Measurements from ENCODE around the gene IPO9.
A peak's percentile ranks its signal among the peaks of the same experiment; 100 is the strongest.

The IPO9 gene

DNA sequence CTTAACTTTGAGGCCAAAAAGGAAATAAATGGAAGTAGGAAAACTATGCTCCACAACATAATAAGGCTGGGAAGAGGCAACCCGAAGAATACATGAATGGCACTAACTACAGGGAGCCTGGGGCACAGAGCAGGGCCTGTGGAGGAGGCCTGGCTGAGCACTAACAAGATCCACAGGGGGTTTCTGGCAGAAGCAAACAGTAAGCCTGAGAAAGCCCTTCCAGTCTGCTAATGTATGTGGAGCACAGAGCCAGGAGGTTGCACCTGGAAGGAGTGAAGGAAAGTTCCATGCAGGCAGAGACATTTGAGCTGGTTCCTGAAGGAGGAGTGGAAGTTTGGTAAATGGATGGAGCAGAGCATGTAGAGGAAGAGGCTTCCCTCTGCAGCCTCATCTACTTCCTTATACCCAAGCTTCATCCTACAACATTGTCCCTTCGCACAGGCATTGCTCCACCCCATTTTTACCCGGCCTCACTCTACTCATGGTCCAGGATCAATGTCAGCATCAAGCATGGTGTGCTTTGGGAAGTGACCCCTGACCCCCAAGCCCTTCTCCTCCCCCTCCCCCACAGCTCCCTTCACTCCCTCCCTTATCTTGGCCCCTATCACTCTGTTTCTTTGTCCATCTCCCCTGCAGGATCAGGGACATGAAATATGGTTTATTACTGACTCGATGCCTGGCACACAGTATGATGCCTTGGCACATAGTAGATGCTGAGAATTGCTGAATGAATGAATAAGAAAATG lies 83.0 kb downstream of the IPO9 start:
- peaks cover 7% of the 10 kb centered on the region for H3K4me1 ChIP-seq
- H3K4me2 ChIP-seq (ENCODE audit: low read length): no peak overlapping the region

DNA sequence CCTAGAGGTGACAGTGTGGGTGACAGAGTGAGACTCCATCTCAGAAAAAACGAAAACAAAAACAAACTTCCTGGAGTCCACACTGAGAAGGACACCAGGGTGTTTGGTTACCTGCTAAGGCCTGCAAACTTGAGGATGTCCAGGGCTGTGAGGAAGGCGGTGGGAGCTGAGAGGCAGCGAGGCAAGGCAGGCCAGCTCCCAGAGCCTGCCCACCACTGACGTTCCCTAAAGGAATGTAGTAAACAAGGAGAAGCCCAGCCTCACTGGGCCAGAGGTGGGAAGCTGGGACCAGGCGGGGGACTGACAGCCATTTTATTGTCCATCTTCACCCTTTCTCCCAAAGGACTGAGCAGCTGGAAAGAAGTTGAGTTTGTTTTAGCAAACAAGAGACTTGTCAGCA lies 83.9 kb downstream of the IPO9 start:
- Histone ChIP-seq H3K27ac (no peak overlapping the region), H3K4me3 (ENCODE audit: low read depth, low read length) (no peak overlapping the region), H3K9ac (no peak overlapping the region), H3K79me2 (no peaks in the 10 kb centered on the region), H3K36me3 (ENCODE audit: control insufficient read depth, insufficient read depth, low read length) (no peaks in the 10 kb centered on the region), H3K4me2 (ENCODE audit: low read length) (no peak overlapping the region), H3K9me3 (ENCODE audit: control insufficient read depth, low read length) (no peaks in the 10 kb centered on the region), H3K27me3 (ENCODE audit: control insufficient read depth, insufficient read depth, low read length) (no peaks in the 10 kb centered on the region), H3K4me1 (peaks cover 10% of the 10 kb centered on the region), H2AFZ (no peak overlapping the region)
- TF ChIP-seq, protein P1, sequence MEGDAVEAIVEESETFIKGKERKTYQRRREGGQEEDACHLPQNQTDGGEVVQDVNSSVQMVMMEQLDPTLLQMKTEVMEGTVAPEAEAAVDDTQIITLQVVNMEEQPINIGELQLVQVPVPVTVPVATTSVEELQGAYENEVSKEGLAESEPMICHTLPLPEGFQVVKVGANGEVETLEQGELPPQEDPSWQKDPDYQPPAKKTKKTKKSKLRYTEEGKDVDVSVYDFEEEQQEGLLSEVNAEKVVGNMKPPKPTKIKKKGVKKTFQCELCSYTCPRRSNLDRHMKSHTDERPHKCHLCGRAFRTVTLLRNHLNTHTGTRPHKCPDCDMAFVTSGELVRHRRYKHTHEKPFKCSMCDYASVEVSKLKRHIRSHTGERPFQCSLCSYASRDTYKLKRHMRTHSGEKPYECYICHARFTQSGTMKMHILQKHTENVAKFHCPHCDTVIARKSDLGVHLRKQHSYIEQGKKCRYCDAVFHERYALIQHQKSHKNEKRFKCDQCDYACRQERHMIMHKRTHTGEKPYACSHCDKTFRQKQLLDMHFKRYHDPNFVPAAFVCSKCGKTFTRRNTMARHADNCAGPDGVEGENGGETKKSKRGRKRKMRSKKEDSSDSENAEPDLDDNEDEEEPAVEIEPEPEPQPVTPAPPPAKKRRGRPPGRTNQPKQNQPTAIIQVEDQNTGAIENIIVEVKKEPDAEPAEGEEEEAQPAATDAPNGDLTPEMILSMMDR (IDR thresholded peaks at IDR 0.05): no peak

More for the DNA sequence above, 83.0 kb downstream of the IPO9 start:
- TF ChIP-seq, protein P1 (IDR thresholded peaks at IDR 0.05): no peak
- H3K79me2 ChIP-seq: no peaks in the 10 kb centered on the region
- no peak overlapping the region for H2AFZ ChIP-seq
- no peak overlapping the region for H3K4me3 ChIP-seq (ENCODE audit: low read depth, low read length)
- H3K9me3 ChIP-seq (ENCODE audit: control insufficient read depth, low read length): no peaks in the 10 kb centered on the region
- H3K27me3 ChIP-seq (ENCODE audit: control insufficient read depth, insufficient read depth, low read length): no peaks in the 10 kb centered on the region
- H3K9ac ChIP-seq: no peak overlapping the region
- no peaks in the 10 kb centered on the region for H3K36me3 ChIP-seq (ENCODE audit: control insufficient read depth, insufficient read depth, low read length)
- no peak overlapping the region for H3K27ac ChIP-seq

DNA sequence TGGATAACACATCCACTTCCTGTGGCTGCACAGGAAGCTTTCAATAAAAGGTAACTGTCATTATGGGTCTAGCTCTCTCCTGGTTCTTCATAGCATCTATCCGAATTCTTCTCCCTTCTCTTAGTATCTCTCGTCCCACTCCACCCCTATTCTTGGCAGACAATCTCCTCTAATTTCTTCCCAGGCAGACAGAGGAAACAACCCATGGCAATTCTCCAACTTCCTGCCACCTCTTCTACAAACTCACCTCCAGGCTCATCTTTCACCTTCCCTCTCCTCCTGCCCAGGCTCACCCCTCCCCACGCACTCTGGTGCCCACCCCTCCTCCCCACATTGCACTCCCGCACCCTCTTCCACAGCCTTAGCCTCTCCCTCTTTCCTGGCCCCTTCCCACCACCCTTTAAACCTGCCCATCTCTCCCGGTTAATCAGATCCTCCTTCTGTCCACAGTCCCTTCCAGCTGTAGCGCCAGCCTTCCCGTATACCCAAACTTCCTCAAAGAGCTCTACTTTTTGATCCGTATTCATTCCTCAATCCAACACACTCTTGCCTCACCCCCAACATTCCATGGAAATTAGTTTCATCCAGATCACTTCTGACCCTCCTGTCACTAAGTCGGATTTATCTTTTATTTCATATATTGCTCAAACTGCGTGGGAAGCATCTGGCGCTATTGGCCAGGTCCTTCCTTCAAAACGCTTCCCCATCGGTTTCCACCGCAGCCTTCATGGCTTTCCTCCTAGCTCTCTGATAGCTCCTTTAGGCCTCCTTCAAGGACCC lies 85.7 kb downstream of the IPO9 start:
- H3K9ac ChIP-seq: no peak overlapping the region
- H3K79me2 ChIP-seq: no peaks in the 10 kb centered on the region
- no peak overlapping the region for H3K27ac ChIP-seq
- H3K27me3 ChIP-seq (ENCODE audit: control insufficient read depth, insufficient read depth, low read length): no peaks in the 10 kb centered on the region
- no peak overlapping the region for H3K4me2 ChIP-seq (ENCODE audit: low read length)
- TF ChIP-seq, protein P1 (IDR thresholded peaks at IDR 0.05): no peak
- H3K36me3 ChIP-seq (ENCODE audit: control insufficient read depth, insufficient read depth, low read length): no peaks in the 10 kb centered on the region
- peaks cover 10% of the 10 kb centered on the region for H3K4me1 ChIP-seq
- H3K9me3 ChIP-seq (ENCODE audit: control insufficient read depth, low read length): no peaks in the 10 kb centered on the region
- H2AFZ ChIP-seq: no peak overlapping the region
- no peak overlapping the region for H3K4me3 ChIP-seq (ENCODE audit: low read depth, low read length)

DNA sequence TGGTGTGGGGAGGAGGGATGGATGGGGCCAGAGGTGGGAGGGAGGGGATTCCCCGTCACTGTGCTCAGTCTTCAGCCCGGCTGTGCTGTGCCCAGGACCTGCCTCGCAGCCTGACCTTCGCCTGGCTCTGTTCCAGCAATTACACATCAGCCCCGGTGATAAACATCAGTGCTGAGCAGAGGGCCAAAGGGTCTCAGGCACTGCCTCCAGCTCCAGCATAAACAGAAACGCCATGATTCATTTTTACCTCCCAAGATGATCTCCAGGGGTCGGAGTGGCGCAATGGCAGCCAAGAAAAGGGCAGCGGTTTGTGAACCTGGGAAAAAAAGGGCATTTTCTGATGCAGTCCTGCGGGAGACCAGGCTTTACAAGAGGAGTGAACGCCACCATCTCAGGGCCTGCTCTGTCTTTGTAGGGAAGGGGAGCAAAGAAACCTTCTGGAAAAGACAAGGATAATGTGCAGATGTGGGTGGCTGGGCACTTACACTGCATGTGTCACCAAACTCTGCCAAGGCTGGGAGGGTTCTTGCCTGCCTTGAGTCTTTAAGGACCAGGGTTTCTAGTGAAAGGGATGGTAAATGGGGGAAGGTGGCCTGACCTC lies 87.8 kb downstream of the IPO9 start:
- Histone ChIP-seq H3K4me3 (ENCODE audit: low read depth, low read length) (no peak overlapping the region), H3K79me2 (no peaks in the 10 kb centered on the region), H3K9me3 (ENCODE audit: control insufficient read depth, low read length) (no peaks in the 10 kb centered on the region), H3K4me2 (ENCODE audit: low read length) (peak overlapping the region; percentile 55), H2AFZ (peak overlapping the region; percentile 70), H3K36me3 (ENCODE audit: control insufficient read depth, insufficient read depth, low read length) (no peaks in the 10 kb centered on the region), H3K4me1 (peaks cover 10% of the 10 kb centered on the region), H3K27ac (peak overlapping the region; percentile 19), H3K9ac (no peak overlapping the region), H3K27me3 (ENCODE audit: control insufficient read depth, insufficient read depth, low read length) (no peaks in the 10 kb centered on the region)
- TF ChIP-seq, protein P1 (IDR thresholded peaks at IDR 0.05): no peak
